Measurements from ENCODE around the gene MBP.

The MBP gene

DNA sequence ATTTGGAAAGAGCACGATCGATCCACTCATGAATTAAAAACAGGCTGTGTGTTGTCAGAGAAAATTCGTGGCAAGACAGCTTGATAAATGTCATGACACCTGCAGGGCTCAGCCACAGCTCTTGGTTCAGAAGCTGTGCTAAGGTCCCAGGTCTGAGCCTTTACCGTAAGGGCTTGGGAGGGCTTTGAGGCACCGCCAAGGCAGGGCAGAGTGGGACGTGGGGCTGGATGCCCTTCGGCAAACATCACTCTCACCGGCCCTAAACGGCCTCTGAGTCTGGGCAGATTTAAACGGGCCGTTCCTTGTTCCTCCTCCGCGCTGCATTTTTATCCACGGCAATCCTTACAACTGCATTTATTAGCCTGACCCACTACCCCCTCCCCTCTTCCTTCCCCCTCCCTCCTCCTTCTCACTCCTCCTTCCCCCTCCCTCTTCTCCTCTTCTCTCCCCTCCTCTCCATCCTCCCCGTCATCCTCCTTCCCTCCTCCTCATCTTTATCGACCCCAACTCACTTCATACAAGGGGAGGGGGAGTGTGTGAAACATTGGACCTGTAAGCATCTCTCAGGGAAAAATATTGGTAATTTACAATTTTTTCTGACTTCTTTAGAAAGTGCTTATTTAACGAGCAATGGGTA, 33.9 kb downstream of the MBP start:
- DNase-seq: peak in 2 of 3 experiments; percentile 33 to 69

DNA sequence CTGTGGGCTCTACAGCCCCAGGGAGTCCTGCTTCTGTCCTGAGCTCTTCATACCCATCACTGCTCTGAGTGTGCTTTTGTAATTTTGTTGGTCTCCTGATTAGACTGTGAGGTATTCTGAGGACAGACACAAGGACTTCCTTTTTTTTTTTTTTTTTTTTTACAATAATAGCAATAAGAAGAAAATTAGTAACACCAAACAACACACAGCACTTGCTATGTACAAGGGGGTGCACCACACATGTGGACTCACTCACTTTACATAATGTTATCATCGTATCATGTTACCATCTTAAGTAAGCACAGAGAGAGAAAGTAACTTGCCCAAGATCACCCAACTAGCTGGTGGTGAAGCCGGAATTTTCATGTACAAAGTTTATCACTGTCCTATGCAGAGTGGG, 34.6 kb downstream of the MBP start:
- DNase-seq: no peak

DNA sequence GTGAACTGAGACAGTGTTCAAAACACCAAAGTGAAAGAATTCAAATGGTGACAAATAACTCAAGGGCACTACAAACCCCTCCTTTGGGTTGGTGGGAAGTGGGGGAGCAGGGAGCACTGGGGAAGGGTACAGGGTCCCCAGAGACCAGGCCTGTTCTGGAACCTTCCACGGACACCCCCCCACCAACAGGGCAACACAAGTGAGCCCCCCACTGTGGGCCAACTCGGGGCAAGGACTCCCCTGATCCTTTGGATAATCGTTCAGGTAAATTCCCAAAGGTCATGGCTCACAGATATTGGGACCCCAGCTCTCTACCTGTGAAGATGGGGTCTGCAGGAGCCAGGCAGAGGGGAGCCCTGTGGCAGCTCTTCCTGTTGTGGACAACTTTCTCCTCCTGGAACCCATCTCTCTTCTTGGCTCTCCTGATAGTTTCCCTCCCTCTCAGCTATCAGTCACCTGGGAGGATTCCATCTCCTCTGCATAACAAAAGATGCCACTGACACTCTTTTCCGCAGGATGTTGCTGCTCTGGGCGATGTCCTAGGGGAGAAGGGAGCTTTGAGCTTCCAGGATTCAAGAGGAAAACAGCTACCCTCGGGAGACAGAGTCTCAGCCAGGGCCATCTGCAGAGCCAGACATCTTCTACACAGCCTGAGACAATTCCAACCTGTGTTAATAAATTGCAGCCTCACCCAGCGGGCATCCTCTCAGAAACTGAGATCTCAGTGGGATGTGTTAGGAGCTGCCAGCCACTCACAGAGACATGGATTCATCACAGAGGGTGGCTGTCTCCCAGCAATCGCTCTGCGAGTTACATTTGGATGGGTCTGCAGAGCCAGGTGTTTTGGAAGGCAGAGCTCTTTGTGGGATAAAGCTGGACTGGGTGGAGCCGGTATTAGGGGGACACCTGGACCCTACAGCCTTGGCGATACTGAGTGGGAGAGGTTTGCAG, 35.4 kb downstream of the MBP start:
- DNase-seq: peak; percentile 19 to 95 (median 84)

DNA sequence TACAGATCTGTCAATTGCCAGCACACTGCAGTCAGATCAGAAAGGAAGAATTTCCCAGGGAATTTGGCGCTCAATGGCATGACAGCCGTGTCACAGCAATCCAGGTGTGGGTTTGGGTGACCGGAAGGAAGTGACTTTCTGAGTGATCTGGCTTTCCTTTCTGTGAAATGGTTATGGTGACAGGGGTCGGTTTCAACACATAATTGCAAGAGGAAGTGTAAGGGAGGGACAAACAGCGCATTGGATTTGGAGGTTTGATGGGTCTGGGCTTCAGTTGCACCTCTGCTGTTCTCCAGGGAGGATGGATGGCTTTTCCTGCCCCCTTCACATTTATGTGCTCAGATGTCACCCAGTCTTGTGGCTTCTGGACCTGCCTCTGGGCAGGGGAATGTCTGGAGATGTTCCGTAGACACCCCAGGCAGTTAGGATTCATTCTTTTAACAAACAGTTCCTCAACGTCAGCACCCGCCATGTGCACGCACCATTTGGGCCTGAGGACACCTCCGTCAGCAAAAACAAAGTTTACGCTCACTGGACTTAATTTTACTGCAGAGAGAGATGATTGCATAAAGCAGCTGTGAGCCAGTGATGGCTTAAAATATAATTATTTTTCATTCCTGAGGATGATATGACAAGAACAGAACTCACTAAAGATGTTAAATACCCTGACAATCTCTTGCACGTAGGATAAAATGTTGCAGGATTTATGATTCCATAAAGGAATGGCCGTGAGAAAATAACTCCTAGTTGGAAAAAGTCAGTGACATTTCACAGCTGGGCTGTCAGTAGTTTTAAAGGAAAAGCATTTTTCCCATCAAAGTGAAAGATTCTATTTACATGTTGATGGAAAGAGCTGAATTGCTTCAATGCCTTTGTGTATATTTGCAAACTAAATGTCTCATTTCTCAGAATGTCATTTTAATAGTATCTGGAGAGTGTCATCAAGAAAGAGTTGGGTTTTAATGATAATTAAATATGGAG, 36.9 kb downstream of the MBP start:
- no peak for DNase-seq

DNA sequence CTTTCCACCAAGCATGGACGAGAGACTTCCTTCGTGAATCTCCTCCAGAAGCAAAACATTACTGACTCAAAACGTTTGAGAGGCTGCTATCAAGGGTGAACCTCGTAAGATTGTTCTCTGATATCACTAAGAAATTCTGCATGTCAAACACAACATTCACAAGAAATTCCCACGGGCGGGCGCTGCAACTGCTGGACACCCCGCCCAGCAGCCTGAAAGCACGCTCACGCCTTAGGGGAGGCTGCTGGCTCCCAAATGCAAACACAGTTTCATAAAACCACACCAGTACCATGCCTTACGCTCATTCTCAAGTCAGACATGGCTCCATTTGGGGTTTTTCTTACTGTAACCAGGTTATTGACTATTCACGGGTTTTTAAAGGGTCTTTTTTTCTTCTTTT, 39.0 kb downstream of the MBP start:
- DNase-seq: no peak

DNA sequence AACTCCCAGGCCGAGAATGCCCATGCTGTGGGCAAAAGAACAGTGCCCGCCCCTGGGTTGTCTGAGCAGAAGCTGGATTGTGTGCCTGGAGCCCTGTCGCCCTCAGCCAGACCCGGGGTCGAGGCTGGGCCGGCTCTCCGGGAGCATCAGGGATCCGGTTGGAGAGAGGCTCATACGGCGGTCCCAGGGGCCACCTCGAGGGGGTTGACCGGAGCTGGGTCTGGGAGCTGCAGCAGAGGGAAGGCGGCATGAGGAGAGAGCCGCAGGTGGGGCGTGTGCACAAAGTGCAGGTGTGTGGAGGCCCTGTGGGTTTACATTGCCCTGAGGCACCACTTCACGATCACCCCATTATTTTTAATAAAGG, 39.5 kb downstream of the MBP start:
- DNase-seq: peak in 2 of 3 experiments; percentile 83 to 94

DNA sequence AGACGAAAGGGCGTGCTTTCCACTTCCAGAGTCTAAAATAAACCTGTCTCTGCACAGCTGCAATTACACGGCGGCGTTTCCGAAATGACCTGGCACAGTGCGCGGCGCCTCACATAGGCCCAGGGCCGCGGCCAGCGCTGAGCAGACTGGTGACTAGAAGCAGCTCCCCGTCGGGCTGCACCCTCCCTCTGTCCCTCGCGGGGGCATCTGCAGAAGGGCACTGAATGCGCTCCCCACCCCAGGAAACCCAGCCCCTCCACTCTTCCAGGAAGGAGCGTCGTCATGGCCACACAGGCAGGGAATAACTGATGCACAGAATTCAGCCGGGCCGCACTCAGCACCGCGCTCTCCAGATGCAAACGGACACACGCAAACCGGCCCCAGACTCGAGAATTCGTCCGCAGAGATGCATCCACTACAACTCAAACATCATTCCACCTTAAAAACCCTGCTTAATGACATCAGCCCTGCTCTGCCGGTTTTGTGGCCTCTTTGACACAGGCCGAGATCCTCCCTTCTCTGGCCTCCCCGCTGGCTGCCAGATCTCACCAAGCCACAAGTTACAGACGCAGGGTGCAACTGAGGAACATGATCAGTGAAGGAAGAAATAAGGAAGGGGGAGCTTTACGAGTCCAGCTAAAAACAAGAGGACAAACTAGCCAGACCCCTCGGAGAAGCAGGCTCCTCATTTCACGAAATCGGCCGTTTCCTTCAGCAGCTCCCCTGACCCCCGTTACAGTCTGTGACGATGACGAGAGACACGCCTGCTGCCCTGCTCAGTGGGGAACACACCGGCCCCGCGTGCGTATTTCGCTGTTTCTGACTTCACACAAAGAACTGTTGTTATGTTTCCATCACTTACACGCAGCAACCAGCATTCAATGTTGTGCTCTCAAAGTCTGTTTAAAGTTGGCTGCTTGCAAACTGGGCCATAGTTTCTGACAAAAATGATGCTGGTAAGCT, 40.2 kb downstream of the MBP start:
- DNase-seq: peak in 2 of 3 experiments; percentile 70 to 73

DNA sequence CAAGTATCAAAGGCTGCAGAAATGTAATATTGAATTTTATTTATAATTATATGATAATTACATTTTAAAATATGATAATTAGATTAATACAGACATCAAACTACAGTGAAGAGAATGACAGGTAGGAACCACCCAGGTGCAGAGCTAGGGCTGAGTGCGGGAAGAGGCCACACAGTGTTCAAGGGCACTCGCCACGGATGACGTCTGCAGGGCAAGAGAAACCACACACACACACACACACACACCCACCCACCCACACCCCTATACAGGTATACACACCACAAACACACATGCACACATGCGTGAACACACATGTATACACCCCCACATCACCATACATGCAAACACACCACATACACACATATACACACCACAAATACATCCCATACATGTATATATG, 41.2 kb downstream of the MBP start:
- DNase-seq: peak in 2 of 3 experiments; percentile 59 to 92

DNA sequence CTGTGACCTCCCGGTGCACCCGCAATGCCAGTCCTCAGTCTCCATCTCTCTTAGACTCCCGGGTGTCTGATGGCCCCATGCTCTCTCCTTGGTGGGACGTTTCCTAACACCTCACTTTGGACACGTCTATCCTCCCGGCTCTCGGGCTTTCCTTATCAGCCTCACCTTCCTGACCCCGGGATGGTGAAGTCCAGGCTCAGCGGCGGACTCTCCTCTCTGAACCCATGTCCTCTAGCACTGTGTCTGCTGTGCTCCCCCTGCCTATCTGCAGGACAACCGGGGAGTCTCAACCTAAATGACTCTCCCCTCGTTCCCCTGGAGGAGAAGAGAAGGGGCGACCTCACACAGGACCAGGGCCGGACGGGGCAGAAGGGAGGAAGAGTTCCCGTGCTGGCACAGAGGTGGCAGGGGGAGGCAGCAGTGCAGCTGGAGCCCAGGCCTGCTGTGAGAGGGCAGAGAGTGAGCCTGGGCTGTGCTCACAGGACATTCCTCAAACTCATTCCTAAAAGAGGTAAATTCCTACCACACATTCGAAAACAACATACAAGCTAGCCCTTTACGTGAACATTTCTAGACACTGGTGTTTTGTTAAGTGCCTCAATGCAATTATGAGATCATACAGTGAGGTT, 41.9 kb downstream of the MBP start:
- DNase-seq: peak in 1 of 3 experiments; percentile 62

DNA sequence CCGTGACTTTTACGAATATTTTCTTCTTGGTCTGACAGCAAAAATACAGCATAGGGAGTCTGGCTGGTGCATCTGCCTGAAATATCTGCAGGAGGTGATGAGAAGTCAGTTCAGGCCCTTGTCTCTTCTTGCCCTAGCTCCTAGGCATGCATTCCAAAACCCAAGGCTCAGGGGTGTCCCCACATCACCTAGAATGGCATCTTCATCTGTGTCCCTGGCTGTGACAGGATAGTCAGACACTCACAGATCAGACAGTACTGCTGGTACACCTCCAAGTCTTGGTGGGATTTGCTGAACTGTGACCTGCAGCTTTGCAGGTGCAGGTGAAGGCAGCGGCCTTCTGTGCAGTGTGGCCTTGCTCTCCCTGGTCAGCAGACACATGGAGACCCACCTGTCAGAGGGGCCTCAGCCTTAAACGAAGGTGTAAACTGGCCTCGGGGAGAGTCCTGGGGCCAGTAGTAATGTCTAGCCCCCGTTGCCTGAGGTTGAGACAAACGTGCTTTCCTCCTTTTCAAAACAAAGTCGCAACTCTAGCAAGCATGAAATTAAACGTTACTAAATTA, 42.8 kb downstream of the MBP start:
- DNase-seq: no peak

DNA sequence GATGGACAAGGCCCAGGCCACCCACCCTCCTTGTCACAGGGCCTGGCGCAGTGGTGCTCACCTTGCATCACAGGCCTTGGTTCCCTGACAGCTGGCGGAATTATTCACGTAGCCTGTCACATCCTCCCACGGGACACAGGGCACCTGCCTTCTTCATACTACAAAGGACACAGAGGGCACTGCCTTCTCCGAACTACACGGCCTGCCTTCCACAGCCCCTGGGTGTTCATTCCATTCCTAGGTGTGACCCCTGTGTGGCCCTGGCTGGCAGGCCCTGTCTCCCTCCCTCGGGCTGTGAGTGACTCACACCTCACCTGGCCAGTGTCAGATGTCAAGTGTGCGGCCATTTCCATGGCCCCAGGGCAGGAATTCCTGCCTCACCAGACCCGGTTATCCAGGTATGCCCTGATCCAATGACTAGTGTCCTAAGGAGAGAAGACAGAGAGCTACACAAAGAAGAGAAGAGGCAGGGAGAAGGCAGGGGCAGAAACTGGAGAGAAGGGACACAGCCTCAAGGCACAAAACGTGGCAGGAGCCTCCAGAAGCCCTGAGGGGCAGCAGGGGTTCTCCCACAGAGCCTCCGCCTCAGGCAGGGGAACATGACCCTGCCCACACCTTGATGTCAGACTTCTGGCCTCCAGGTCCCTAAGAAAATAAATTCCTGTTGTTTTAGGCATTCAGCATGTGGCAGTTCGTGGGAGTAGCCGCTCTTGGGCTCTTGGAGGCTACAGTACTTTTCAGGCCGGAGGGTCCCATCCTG, 43.4 kb downstream of the MBP start:
- DNase-seq: peak in 1 of 3 experiments; percentile 24

DNA sequence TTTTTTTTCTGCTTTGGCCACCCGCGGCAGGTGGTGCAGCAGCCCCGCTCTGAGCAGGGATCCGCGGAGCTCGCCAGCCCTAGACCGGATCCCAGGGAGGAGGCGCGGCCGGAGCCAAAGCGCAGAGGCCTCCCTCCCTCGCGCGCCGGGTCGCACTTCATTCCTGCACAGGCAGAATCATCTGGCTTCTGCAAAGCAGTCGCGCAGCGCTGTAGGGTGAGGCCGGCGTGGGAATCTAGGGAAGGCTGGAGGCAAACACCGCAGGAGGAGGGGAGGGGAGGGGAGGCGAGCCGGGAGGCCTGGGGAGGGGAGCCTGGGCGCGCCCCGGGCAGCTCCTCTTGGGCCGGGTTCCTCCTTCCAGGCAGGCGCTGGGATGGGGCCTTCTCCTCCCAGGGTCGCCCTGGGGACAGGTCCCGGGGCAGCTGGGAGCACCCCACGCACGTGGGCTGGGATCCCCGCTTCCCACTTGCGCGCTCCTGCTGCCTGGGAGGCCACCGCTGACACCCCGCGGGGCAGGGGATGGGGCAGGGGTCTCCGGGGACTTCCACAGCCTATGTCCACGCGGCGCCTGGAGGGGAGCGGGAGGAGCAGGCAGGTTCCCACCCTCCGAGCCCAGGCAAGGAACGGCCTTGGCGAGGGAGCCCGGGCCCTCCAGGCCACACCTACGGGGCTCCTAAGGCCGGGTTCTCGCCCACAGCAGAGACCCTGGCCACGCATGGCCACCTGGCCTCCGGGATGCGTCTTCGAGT, 45.0 kb downstream of the MBP start:
- DNase-seq: no peak

DNA sequence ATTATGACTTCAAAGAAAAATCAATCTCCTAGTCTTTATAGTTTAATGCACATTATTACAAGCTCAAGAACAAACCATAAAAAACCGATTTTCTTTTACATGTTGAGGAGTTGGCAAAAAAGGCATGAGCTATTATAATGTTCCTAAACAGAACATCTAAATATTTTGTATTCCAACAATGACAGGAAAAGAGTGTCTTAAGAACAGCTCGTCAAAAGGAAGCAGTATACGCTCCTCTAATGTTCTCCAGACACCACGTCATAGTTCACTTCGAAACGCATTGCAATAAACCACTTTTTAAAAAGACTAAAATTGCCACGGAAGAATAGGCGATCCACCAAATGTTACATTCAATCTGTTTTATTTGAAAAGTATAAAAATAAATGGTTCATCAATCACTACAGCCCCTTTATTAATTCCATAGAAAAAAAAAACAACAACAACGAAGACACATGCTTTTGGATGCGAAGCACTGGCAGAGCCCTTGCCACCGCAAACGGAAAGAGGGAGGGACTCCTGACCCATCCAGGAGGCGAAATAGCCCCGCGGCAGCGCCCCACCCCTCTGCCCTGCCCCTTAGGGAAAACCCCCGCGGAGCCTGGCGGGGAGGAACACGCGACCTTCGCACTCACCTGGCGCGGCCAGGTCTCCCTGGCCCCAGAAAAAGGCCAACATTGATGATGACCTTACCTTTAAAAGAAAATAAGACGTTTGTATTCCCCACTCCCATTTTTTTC, 45.8 kb downstream of the MBP start:
- no peak for DNase-seq

DNA sequence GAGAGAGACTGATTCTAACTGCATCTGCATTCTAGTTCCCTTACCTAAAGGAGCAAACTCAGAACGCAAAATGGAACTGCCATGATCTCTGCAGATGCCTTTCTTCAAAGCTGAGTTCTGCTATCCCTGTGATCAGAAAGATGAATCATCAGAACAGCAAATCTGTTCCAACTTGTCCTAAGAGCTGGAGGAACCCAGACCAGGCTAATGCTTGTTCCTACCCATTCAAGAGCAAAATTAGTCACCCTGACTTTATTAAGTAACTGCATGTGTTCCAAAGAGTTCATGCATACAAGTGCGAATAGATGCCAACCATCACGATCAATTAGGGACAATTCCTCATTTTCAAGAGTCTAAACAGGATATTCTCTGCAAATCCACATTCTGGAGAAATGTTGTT, 46.5 kb downstream of the MBP start:
- DNase-seq: no peak

DNA sequence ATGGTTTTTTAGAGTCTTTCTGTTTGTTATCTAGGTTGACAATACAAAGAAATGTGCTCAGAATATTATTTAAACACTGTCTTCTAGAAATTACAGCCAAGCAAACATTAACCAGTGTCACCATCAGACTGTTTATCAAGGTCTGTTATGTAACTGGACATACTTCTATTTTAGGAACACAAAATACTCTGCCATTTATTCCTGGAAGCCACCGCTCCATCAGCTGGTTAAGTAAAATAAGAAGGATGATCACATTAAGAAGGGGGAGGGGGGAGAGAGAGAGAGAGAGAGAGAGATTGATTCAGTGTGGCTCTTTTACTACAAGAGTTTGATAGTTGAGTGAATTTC, 47.9 kb downstream of the MBP start:
- peak in 1 of 3 experiments; percentile 74 for DNase-seq

DNA sequence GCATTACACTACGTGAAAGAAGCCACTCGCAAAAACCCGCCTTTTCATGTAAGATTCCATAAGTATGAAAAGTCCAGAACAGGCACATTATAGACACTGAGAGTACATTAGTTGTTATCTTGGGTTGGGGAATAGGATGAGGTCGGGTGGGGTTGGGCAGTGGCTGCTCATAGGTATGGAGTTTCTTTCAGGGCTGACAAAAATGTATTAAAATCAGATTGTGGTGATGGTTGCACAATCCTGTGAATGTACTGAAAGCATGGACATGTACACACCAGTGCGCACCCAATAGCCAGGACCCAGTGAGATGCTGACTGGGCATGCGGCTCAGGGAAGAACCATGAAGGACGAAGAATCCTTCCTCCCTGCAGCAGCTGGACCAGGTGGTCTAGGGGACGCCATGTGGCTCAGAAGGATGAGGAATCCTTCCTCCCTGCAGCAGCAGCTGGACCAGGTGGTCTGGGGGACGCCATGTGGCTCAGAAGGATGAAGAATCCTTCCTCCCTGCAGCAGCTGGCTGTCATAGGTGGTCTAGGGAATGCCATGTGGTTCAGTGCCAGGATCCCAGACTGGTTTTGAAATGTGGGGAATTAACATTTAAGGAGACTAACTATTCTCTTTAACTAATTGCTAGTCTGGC, 50.1 kb downstream of the MBP start:
- DNase-seq: no peak

DNA sequence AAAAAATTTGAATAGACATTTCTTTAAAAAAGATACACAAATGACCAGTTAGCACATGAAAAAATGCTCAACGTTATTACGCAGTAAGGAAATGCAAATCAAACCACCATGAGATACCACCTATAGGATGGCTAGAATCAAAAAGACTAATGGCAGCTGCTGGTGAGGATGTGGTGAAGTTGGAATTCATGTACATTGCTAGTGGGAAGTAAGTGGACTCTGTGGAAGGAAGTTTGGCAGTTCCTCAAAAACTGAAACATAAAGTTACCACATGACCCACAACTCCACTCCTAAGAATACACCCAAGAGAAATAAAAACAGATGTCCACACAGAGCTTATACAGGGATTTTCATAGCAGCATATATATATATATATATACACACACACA, 51.2 kb downstream of the MBP start:
- no peak for DNase-seq

DNA sequence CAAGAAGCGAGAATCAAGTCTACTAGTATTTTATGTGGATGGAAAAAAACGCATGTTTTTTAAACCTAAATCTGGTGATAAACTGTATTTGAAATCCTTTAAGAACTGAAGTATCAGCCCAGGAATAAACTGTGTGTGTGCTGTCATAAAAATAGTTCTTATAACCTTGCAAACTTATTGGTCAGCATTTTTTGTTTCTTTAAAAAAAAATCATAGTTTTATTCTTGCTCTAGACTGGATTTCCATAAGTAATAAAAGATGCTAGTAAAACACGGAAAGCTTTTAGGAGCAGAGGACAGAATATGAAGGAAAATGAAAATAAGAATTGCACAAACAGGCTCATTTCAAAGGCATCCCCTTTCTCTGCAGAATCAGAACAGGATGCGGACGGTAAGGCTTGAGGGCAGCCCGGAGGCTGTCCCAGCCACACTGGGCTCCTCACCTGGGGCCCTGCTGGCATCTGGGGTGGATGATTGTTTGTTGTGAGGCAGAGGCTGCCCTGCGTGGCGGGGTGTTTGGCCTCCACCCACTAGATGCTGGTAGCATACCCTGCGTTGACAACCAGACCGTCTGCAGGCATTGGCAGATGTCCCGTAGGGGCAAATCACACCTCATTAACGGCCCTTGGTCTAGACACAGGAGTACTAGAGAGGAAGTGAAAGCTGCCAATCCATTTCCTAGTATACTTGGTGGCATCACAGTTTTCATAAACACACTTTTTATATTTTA, 52.5 kb downstream of the MBP start:
- no peak for DNase-seq

All from NCI-H1417 (cell line).